OCI-LY3 (cell line): ENCODE data around the gene ATG14.

Experiments used
- CTCF ChIP-seq: fragments of 200-600, 300-600 bp; sonication (generic); IDR thresholded peaks from 2 replicates; pipeline ENCODE4 v1.5.1; 2014; ENCODE audit warnings: antibody characterized with exemption, low read length, low read depth
- EZH2phosphoT487 ChIP-seq: fragments of 200-600 bp; shearing (Covaris generic); IDR thresholded peaks from 2 replicates; pipeline ENCODE4 v1.6.1; 2018; ENCODE audit warnings: antibody characterized with exemption, mixed run types, low read depth

- TF ChIP-seq EZH2phosphoT487 = no peak
- TF ChIP-seq CTCF = no peak
Measured at GRCh38 chr14:55426891-55427290, 15.3 kb upstream of the ATG14 start.
